HepG2 (cell line): ENCODE measurements around the gene GSK3A.

Experiments
- ATF3 ChIP-seq: sonication (generic); formaldehyde crosslinking; IDR thresholded peaks from 2 replicates; pipeline ENCODE4 v1.4.0; 2020; ENCODE audit warnings: missing genetic modification reagents
- EED ChIP-seq: sonication (generic); formaldehyde crosslinking; IDR thresholded peaks from 2 replicates; pipeline ENCODE4 v1.5.0; 2020; ENCODE audit warnings: mild to moderate bottlenecking, missing genetic modification reagents
- GFI1 ChIP-seq: sonication (generic); formaldehyde crosslinking; IDR thresholded peaks from 2 replicates; pipeline ENCODE4 v1.5.0; 2020; ENCODE audit warnings: missing genetic modification reagents, mild to moderate bottlenecking, borderline replicate concordance
- KMT2B ChIP-seq: IDR thresholded peaks from 2 replicates; pipeline ENCODE4 v1.6.1; 2016; ENCODE audit warnings: missing genetic modification reagents, missing compliant biosample characterization
- MEIS1 ChIP-seq: sonication (generic); formaldehyde crosslinking; IDR thresholded peaks from 2 replicates; pipeline ENCODE4 v1.9.0; 2021; ENCODE audit warnings: mild to moderate bottlenecking, missing genetic modification reagents, moderate library complexity, borderline replicate concordance
- MTA1 ChIP-seq: sonication (generic); formaldehyde crosslinking; IDR thresholded peaks from 2 replicates; pipeline ENCODE4 v1.4.0; 2020; ENCODE audit warnings: missing genetic modification reagents, mild to moderate bottlenecking, borderline replicate concordance
- MTA3 ChIP-seq: sonication (generic); formaldehyde crosslinking; IDR thresholded peaks from 2 replicates; pipeline ENCODE4 v1.4.0; 2020; ENCODE audit warnings: missing genetic modification reagents
- NR2C2 ChIP-seq: sonication (generic); formaldehyde crosslinking; IDR thresholded peaks from 2 replicates; pipeline ENCODE4 v1.4.0; 2020; ENCODE audit warnings: missing genetic modification reagents, mild to moderate bottlenecking, moderate library complexity, borderline replicate concordance
- RAD21 ChIP-seq: fragments of 450-650 bp; formaldehyde crosslinking; IDR thresholded peaks from 2 replicates; pipeline ENCODE4 v1.5.0; 2020; ENCODE audit warnings: mild to moderate bottlenecking
- TCF7 ChIP-seq: sonication (generic); IDR thresholded peaks from 2 replicates; pipeline ENCODE4 v1.6.1; 2016; ENCODE audit warnings: antibody characterized with exemption, low read depth
- ZFP36L2 ChIP-seq: sonication (generic); formaldehyde crosslinking; IDR thresholded peaks from 2 replicates; pipeline ENCODE4 v1.4.0; 2020; ENCODE audit warnings: missing genetic modification reagents
- ZNF639 ChIP-seq: conservative IDR thresholded peaks from 2 replicates; pipeline ENCODE4 v1.6.1; 2018; ENCODE audit warnings: missing genetic modification reagents
- ZNF749 ChIP-seq: sonication (generic); formaldehyde crosslinking; IDR thresholded peaks from 2 replicates; pipeline ENCODE4 v1.8.0; 2022; ENCODE audit warnings: mild to moderate bottlenecking, missing genetic modification reagents, moderate library complexity, borderline replicate concordance

- TF ChIP-seq NR2C2: peak; percentile 49; the same call in 1 of the 2 replicates
- TF ChIP-seq KMT2B (CRISPR knock-in tag): no peak
- no peak for TF ChIP-seq MTA3
- TF ChIP-seq MTA1 (CRISPR knock-in tag): peak; percentile 90
- TF ChIP-seq TCF7: no peak
- no peak; the same call in 1 of the 2 replicates for TF ChIP-seq MEIS1 (CRISPR knock-in tag)
- TF ChIP-seq ZNF639 (CRISPR knock-in tag): no peak
- peak; percentile 88 for TF ChIP-seq ATF3 (CRISPR knock-in tag)
- TF ChIP-seq ZNF749 (CRISPR knock-in tag): no peak
- TF ChIP-seq RAD21: no peak
- TF ChIP-seq GFI1: no peak
- TF ChIP-seq EED (CRISPR knock-in tag): no peak
- TF ChIP-seq ZFP36L2 (CRISPR knock-in tag): no peak
These were observed 39.7 kb upstream of the GSK3A start for GRCh38 chr19:42281827-42282762.
